ENCODE results near the gene ZBED6.

The ZBED6 gene

DNA sequence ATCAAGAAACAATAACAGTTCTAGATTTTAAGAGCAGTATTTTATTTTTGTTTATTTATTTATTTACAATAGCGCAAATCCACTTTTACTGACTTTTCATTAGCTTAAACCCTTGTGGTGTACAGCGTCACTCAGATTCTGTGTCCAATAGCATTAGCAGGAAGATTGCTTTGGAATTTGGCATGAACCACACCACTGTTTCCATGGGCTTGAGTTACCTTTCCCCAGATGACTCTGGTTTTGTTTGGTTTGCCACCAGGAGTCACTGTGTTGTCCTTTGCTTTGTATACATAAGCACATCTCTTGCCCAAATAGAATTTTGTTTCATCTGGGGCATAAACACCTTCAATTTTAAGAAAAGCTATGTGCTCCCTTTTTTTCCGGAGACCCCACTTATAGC lies 40.1 kb downstream of the ZBED6 start:
- DNase-seq (ENCODE audit: low read depth in 3 of 3, low spot score in 1 of 3): no peak

GRCh38 chr1:203839081-203839480 lies 43.7 kb downstream of the ZBED6 start:
- no peak for DNase-seq (ENCODE audit: low read depth in 3 of 3, low spot score in 1 of 3)

DNA sequence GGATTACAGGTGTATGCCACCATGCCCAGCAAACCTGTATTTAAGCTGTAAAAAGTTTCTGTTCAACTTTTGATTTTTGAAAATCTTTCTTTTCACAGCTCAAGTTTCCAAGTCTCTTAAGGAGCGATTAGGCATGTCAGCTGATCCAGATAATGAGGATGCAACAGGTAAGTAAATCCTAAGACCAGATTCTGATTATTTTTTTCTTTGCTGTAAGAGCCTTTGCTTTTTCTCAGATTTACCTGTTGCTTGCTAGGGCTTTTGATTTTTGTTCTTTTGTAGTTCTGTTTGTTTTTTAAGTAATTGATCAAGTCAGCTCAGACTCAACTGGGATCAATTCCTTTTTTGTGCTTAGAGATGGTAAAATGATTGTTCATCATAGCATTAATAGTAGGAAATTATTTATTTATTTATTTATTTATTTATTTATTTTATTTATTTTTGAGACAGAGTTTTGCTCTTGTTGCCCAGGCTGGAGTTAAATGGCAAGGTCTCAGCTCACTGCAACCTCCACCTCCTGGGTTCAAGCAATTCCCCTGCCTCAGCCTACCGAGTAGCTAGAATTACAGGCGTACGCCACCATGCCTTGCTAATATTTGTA lies 44.9 kb downstream of the ZBED6 start:
- no peak for DNase-seq (ENCODE audit: low read depth in 3 of 3, low spot score in 1 of 3)

- DNase-seq (ENCODE audit: low read depth in 3 of 3, low spot score in 1 of 3): no peak
These were observed 47.1 kb downstream of the ZBED6 start for GRCh38 chr1:203842559-203842876.

- no peak for DNase-seq (ENCODE audit: low read depth in 3 of 3, low spot score in 1 of 3)
These were observed 48.0 kb downstream of the ZBED6 start for GRCh38 chr1:203843435-203843834.

Data from stimulated activated CD4-positive, alpha-beta T cell treated with anti-CD3 and anti-CD28 coated beads, TNF-alpha, amount 100 ng/mL, for 1 hour (primary cell).